Activated CD8-positive, alpha-beta memory T cell treated with anti-CD3 and anti-CD28 coated beads, Interleukin-2, amount 10 ng/mL, durations not matched to agents 7 days and 5 days (primary cell): ENCODE measurements around the gene INPP5B. TPM values are rescaled to one million over a fixed set of nuclear protein-coding genes. Genes with fewer than 3 reads are reported as not detected.
"Not testable (repeated sequence)": the region's sequence is repeated elsewhere in the genome, so short reads cannot be mapped to it uniquely, and the experiment has no call there.

Experiments
- ATAC-seq: fragments of 150-1000 bp; cut with Tn5 transposase; one replicate; pipeline ENCODE4 v1.10.0; 2021; ENCODE audit warnings: moderate library complexity
- CTCF ChIA-PET: fragments of 350-600 bp; sonication (Branson Sonifier 250); formaldehyde crosslinking; loops from one replicate; lab custom pipeline; 2021; ENCODE audit warnings: antibody characterized with exemption; lab: Charles Lee
- DNase-seq: peaks from one replicate; pipeline ENCODE4 v3.0.0-alpha.2; 2020
- H3K27ac Mint-ChIP-seq: one replicate; pipeline ENCODE4 v1.8.0; 2021; ENCODE audit warnings: mild to moderate bottlenecking, mixed read lengths
- H3K27me3 Mint-ChIP-seq: one replicate; pipeline ENCODE4 v1.8.0; 2021; ENCODE audit warnings: mixed read lengths
- H3K36me3 Mint-ChIP-seq: one replicate; pipeline ENCODE4 v1.8.0; 2021; ENCODE audit warnings: mild to moderate bottlenecking, mixed read lengths
- H3K4me1 Mint-ChIP-seq: one replicate; pipeline ENCODE4 v1.8.0; 2021; ENCODE audit warnings: mixed read lengths
- H3K4me3 Mint-ChIP-seq: one replicate; pipeline ENCODE4 v1.8.0; 2021; ENCODE audit warnings: mild to moderate bottlenecking, moderate library complexity, mixed read lengths
- H3K9me3 Mint-ChIP-seq: one replicate; pipeline ENCODE4 v1.8.0; 2022; ENCODE audit warnings: low read depth, mixed read lengths
- total RNA-seq, 2 experiments: library from RNA; stranded (reverse); gene quantifications; one replicate each; pipeline ENCODE4 v1.2.3, GENCODE V29; 2021

The INPP5B gene
- total RNA-seq, 2 experiments from 2014 or later: 37.6 to 39.9 TPM

GRCh38 chr1:37944086-37944763 lies 2.6 kb downstream of the INPP5B start:
- H3K36me3 Mint-ChIP-seq: peaks cover 9% of the 10 kb centered on the region

GRCh38 chr1:37940299-37940947 lies 6.4 kb downstream of the INPP5B start:
- Mint-ChIP-seq H3K4me1 (peaks cover 3% of the 10 kb centered on the region), H3K4me3 (no peak overlapping the region), H3K9me3 (no peaks in the 10 kb centered on the region), H3K27ac (no peak overlapping the region), H3K27me3 (no peaks in the 10 kb centered on the region), H3K36me3 (peaks cover 18% of the 10 kb centered on the region)
- DNase-seq (no peak), ATAC-seq (no peak)
- CTCF ChIA-PET: no interaction called here

More at GRCh38 chr1:37944086-37944763, 2.6 kb downstream of the INPP5B start:
- Mint-ChIP-seq H3K4me3 (no peak overlapping the region), H3K27ac (peak overlapping the region; percentile 34), H3K27me3 (no peaks in the 10 kb centered on the region), H3K9me3 (no peaks in the 10 kb centered on the region), H3K4me1 (peaks cover 22% of the 10 kb centered on the region)
- CTCF ChIA-PET: interaction anchor here (1.1 kb wide), 1 partner anchor 84 kb away, joined by 4 read pairs; no protein-coding TSS in a partner anchor
- no peak for DNase-seq
- ATAC-seq: no peak

DNA sequence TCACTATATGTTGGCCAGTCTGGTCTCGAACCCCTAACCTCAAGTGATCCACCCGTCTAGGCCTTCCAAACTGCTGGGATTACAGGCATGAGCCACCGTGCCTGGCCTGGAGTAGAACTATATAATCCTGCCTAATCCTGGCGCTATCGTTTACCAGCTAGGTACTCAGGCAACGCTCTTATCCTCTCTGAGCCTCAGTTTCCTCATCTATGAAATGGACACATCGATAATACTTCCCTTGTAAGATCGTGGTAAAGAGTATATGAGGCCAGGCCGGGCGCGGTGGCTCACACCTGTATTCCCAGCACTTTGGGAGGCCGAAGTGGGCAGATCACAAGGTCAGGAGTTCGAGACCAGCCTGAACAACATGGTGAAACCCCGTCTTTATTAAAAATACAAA lies 10.1 kb downstream of the INPP5B start:
- Mint-ChIP-seq H3K36me3 (peaks cover 17% of the 10 kb centered on the region), H3K4me1 (peaks cover 10% of the 10 kb centered on the region)
- not testable (repeated sequence) for H3K9me3 Mint-ChIP-seq, ATAC-seq, H3K4me3 Mint-ChIP-seq, DNase-seq, H3K27ac Mint-ChIP-seq, H3K27me3 Mint-ChIP-seq
- CTCF ChIA-PET: interaction anchor here (1.0 to 2.0 kb wide), 6 partner anchors 9 to 77 kb away, joined by 3 to 5 read pairs (median 5); partner anchors contain the start of gene MTF1

GRCh38 chr1:37932759-37933158 lies 14.1 kb downstream of the INPP5B start:
- H3K4me3 Mint-ChIP-seq: peak overlapping the region; percentile 6
- H3K4me1 Mint-ChIP-seq: peaks cover 28% of the 10 kb centered on the region
- ATAC-seq (no peak), DNase-seq (no peak)
- no peak overlapping the region for H3K27ac Mint-ChIP-seq
- H3K36me3 Mint-ChIP-seq: peaks cover 23% of the 10 kb centered on the region
- H3K9me3 Mint-ChIP-seq: no peaks in the 10 kb centered on the region
- CTCF ChIA-PET: interaction anchor here (0.7 to 1.3 kb wide), 2 partner anchors 70 to 93 kb away, joined by 3 to 4 read pairs; no protein-coding TSS in a partner anchor
- H3K27me3 Mint-ChIP-seq: no peaks in the 10 kb centered on the region

DNA sequence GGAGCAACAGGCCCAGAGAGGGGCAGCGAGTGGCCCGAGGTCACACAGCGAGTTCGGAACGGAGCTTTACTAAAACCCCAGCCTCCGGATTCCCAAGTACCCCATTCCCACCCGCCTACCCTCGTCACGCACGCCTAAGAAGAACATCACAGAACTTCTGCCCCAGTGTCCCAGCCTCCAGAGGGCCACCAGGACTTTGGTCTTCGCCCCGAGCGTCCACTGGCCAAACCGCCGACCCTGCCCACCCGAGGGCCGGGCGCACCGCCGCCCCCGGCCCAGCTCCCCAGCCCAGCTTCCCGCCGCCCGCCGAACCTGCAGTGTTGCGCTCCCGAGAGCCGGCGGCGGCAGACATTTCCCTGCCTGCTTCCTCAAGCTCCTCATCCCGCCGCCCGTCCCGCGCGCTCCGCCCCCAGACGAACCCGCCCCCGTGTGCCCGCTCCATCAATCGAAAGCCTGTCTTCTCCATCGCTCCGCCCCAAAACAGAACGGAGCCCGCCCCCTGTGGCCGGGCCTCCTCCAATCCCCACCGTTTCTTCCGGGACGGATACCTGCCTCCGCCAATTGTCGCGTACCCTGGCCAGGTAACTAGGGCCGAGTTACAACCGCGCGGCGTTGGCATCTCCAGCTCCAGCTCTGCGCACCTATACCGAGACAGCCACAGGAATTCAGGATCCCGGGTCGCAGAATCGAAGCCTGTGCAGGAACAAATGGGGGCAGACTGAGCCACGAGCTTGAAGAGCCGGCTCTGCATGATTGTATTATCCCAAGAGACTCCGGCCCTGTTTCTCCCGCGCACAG lies 15.3 kb downstream of the INPP5B start:
- peak overlapping the region; percentile 84 for H3K4me3 Mint-ChIP-seq
- DNase-seq (peak; percentile 98), ATAC-seq (peak; percentile 98)
- CTCF ChIA-PET: interaction anchor here (1.0 to 1.1 kb wide), 2 partner anchors 9 to 73 kb away, joined by 3 to 5 read pairs; no protein-coding TSS in a partner anchor
- peaks cover 35% of the 10 kb centered on the region for H3K4me1 Mint-ChIP-seq
- H3K27me3 Mint-ChIP-seq: no peaks in the 10 kb centered on the region
- H3K36me3 Mint-ChIP-seq: peaks cover 22% of the 10 kb centered on the region
- H3K9me3 Mint-ChIP-seq: no peaks in the 10 kb centered on the region
- peak overlapping the region; percentile 82 for H3K27ac Mint-ChIP-seq

DNA sequence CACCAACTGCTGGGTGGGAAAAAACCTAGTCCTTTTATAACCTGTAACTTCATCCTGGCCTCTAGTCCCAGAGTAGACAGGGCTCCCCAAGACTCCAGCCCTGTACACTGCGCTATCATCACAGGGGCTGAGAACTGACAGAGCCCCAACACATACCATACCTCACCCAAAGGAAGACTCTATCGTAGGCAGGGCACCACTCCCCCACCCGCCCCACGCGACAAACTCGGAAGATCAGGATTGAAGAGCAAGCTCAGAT lies 15.8 kb downstream of the INPP5B start:
- H3K36me3 Mint-ChIP-seq: peaks cover 20% of the 10 kb centered on the region
- peaks cover 39% of the 10 kb centered on the region for H3K4me1 Mint-ChIP-seq
- ATAC-seq: peak; percentile 4
- DNase-seq: peak; percentile 54
- peak overlapping the region; percentile 82 for H3K27ac Mint-ChIP-seq
- CTCF ChIA-PET: interaction anchor here (1.0 to 1.1 kb wide), 2 partner anchors 8 to 73 kb away, joined by 3 to 5 read pairs; no protein-coding TSS in a partner anchor
- H3K4me3 Mint-ChIP-seq: peak overlapping the region; percentile 84
- no peaks in the 10 kb centered on the region for H3K9me3 Mint-ChIP-seq
- no peaks in the 10 kb centered on the region for H3K27me3 Mint-ChIP-seq

- CTCF ChIA-PET: interaction anchor here (1.1 kb wide), 1 partner anchor 8 kb away, joined by 5 read pairs; no protein-coding TSS in a partner anchor
- Mint-ChIP-seq H3K36me3 (peaks cover 18% of the 10 kb centered on the region), H3K27ac (peak overlapping the region; percentile 82), H3K9me3 (no peaks in the 10 kb centered on the region), H3K4me1 (peaks cover 44% of the 10 kb centered on the region), H3K4me3 (peak overlapping the region; percentile 84), H3K27me3 (no peaks in the 10 kb centered on the region)
- ATAC-seq (peak; percentile 27), DNase-seq (peak; percentile 69)
Observed at GRCh38 chr1:37930246-37931101, 16.4 kb downstream of the INPP5B start.

GRCh38 chr1:37926038-37926924 lies 20.6 kb downstream of the INPP5B start:
- H3K4me1 Mint-ChIP-seq: peaks cover 52% of the 10 kb centered on the region
- no peaks in the 10 kb centered on the region for H3K27me3 Mint-ChIP-seq
- H3K27ac Mint-ChIP-seq: peak overlapping the region; percentile 80
- ATAC-seq (peak; percentile 31), DNase-seq (no peak)
- H3K4me3 Mint-ChIP-seq: peak overlapping the region; percentile 36
- no peaks in the 10 kb centered on the region for H3K9me3 Mint-ChIP-seq
- CTCF ChIA-PET: interaction anchor here (1.0 to 1.4 kb wide), 6 partner anchors 10 to 67 kb away, joined by 3 to 5 read pairs (median 3); partner anchors contain the start of genes MTF1 and SF3A3
- H3K36me3 Mint-ChIP-seq: peaks cover 22% of the 10 kb centered on the region

GRCh38 chr1:37925316-37925715 lies 21.5 kb downstream of the INPP5B start:
- CTCF ChIA-PET: interaction anchor here (1.0 to 1.4 kb wide), 5 partner anchors 11 to 66 kb away, joined by 3 to 5 read pairs (median 3); partner anchors contain the start of genes MTF1 and SF3A3
- Mint-ChIP-seq H3K4me1 (peaks cover 45% of the 10 kb centered on the region), H3K9me3 (no peaks in the 10 kb centered on the region), H3K36me3 (peaks cover 21% of the 10 kb centered on the region), H3K27me3 (no peaks in the 10 kb centered on the region), H3K4me3 (peak overlapping the region; percentile 36), H3K27ac (peak overlapping the region; percentile 80)
- ATAC-seq (no peak), DNase-seq (no peak)

GRCh38 chr1:37923551-37923889 lies 23.3 kb downstream of the INPP5B start:
- Mint-ChIP-seq H3K36me3 (peaks cover 16% of the 10 kb centered on the region), H3K9me3 (no peaks in the 10 kb centered on the region), H3K4me3 (no peak overlapping the region), H3K27ac (peak overlapping the region; percentile 83), H3K27me3 (no peaks in the 10 kb centered on the region), H3K4me1 (peaks cover 39% of the 10 kb centered on the region)
- CTCF ChIA-PET: interaction anchor here (1.1 to 1.4 kb wide), 3 partner anchors 8 to 63 kb away, joined by 3 to 5 read pairs (median 3); no protein-coding TSS in a partner anchor
- DNase-seq (no peak), ATAC-seq (no peak)

- Mint-ChIP-seq H3K27ac (peak overlapping the region; percentile 83), H3K27me3 (no peaks in the 10 kb centered on the region), H3K4me1 (peaks cover 41% of the 10 kb centered on the region), H3K36me3 (peaks cover 20% of the 10 kb centered on the region), H3K9me3 (no peaks in the 10 kb centered on the region), H3K4me3 (peak overlapping the region; percentile 2)
- DNase-seq: peak; percentile 70
- CTCF ChIA-PET: interaction anchor here (0.9 to 1.4 kb wide), 5 partner anchors 8 to 67 kb away, joined by 3 to 5 read pairs (median 3); no protein-coding TSS in a partner anchor
- peak; percentile 78 for ATAC-seq
Observed at GRCh38 chr1:37922767-37923550, 23.9 kb downstream of the INPP5B start.
